ENCODE data around the gene BANF2. TPM values are rescaled to one million over a fixed set of nuclear protein-coding genes. Genes with fewer than 3 reads are reported as not detected.
"Not testable (repeated sequence)": the region's sequence is repeated elsewhere in the genome, so short reads cannot be mapped to it uniquely, and the experiment has no call there.

BANF2 gene
- total and polyA plus RNA-seq, 2 experiments from 2014 or later, result not detected

- no peak for TF ChIP-seq POLR2AphosphoS5 (IDR thresholded peaks at IDR 0.05; ENCODE audit: low read depth)
Observed at GRCh38 chr20:17704589-17705317, 5.0 kb downstream of the BANF2 start (continued).

- Mint-ChIP-seq H3K27ac (no peak overlapping the region), H3K4me1 (peaks cover 10% of the 10 kb centered on the region), H3K27me3 (ENCODE audit: insufficient read depth, low read depth, poor library complexity) (no peaks in the 10 kb centered on the region), H3K36me3 (ENCODE audit: low read depth) (no peaks in the 10 kb centered on the region), H3K9me3 (no peaks in the 10 kb centered on the region), H3K4me3 (no peak overlapping the region)
- no peak for TF ChIP-seq ZNF331 (CRISPR knock-in tag; IDR thresholded peaks at IDR 0.05; ENCODE audit: low read depth)
- no peak for TF ChIP-seq STAT1 (IDR thresholded peaks at IDR 0.05; ENCODE audit: unreplicated experiment)
- TF ChIP-seq EZH2phosphoT487 (IDR thresholded peaks at IDR 0.05; ENCODE audit: unreplicated experiment), result no peak
- no peak for TF ChIP-seq ZNF114 (CRISPR knock-in tag; IDR thresholded peaks at IDR 0.05)
- no peak for TF ChIP-seq REST (IDR thresholded peaks at IDR 0.05; ENCODE audit: unreplicated experiment)
- TF ChIP-seq EZH2 (IDR thresholded peaks at IDR 0.05; ENCODE audit: low read depth, unreplicated experiment), result no peak
- no peak for TF ChIP-seq CREB1 (CRISPR knock-in tag; IDR thresholded peaks at IDR 0.05; ENCODE audit: low read depth)
- no peak for TF ChIP-seq JUNB (IDR thresholded peaks at IDR 0.05; ENCODE audit: unreplicated experiment)
- Histone ChIP-seq H3K79me2 (replicated peaks; ENCODE audit: insufficient read depth) (no peaks in the 10 kb centered on the region), H3K4me2 (no peak overlapping the region), H3K9me2 (ENCODE audit: insufficient read depth) (no peaks in the 10 kb centered on the region), H3K27me3 (ENCODE audit: insufficient read depth) (no peaks in the 10 kb centered on the region), H3K4me3 (no peak overlapping the region), H3K27ac (ENCODE audit: low read depth) (no peak overlapping the region), H3K4me1 (ENCODE audit: insufficient read depth) (peaks cover 7% of the 10 kb centered on the region; the same call in 1 of the 2 replicates), H3F3A (replicated peaks; ENCODE audit: low read depth) (no peaks in the 10 kb centered on the region), H4K20me1 (replicated peaks; ENCODE audit: insufficient read depth) (no peaks in the 10 kb centered on the region), H2AFZ (no peak overlapping the region), H3K36me3 (ENCODE audit: insufficient read depth) (no peaks in the 10 kb centered on the region)
- no peak for DNase-seq (ENCODE audit: low spot score)
- ATAC-seq, result no peak
Observed at GRCh38 chr20:17705916-17706315, 6.2 kb downstream of the BANF2 start.

GRCh38 chr20:17706632-17707031, 6.9 kb downstream of the BANF2 start:
- Histone ChIP-seq H4K20me1 (replicated peaks; ENCODE audit: insufficient read depth) (no peaks in the 10 kb centered on the region), H3K79me2 (replicated peaks; ENCODE audit: insufficient read depth) (no peaks in the 10 kb centered on the region), H3F3A (replicated peaks; ENCODE audit: low read depth) (no peaks in the 10 kb centered on the region), H3K36me3 (ENCODE audit: insufficient read depth) (no peaks in the 10 kb centered on the region), H3K4me1 (ENCODE audit: insufficient read depth) (peaks cover 9% of the 10 kb centered on the region; the same call in 1 of the 2 replicates), H2AFZ (no peak overlapping the region), H3K4me3 (no peak overlapping the region), H3K27ac (ENCODE audit: low read depth) (no peak overlapping the region), H3K27me3 (ENCODE audit: insufficient read depth) (no peaks in the 10 kb centered on the region), H3K4me2 (no peak overlapping the region), H3K9me2 (ENCODE audit: insufficient read depth) (no peaks in the 10 kb centered on the region)
- TF ChIP-seq NANOG (IDR thresholded peaks at IDR 0.05; ENCODE audit: borderline replicate concordance), result no peak
- no peak for TF ChIP-seq ZNF331 (CRISPR knock-in tag; IDR thresholded peaks at IDR 0.05; ENCODE audit: low read depth)
- H3K27ac Mint-ChIP-seq, result no peak overlapping the region
- no peaks in the 10 kb centered on the region for H3K36me3 Mint-ChIP-seq (ENCODE audit: low read depth)
- peaks cover 14% of the 10 kb centered on the region for H3K4me1 Mint-ChIP-seq
- DNase-seq (ENCODE audit: low spot score), result no peak
- no peak for ATAC-seq
- no peak overlapping the region for H3K4me3 Mint-ChIP-seq
- no peaks in the 10 kb centered on the region for H3K27me3 Mint-ChIP-seq (ENCODE audit: insufficient read depth, low read depth, poor library complexity)
- no peaks in the 10 kb centered on the region for H3K9me3 Mint-ChIP-seq

GRCh38 chr20:17707951-17708350, 8.2 kb downstream of the BANF2 start:
- not testable (repeated sequence) for H3K27ac ChIP-seq (ENCODE audit: low read depth)

More at GRCh38 chr20:17707951-17708350, 8.2 kb downstream of the BANF2 start:
- H3F3A ChIP-seq (replicated peaks; ENCODE audit: low read depth); DNase-seq (ENCODE audit: low spot score); H3K36me3 Mint-ChIP-seq (ENCODE audit: low read depth); H3K4me3 Mint-ChIP-seq; H3K4me3 ChIP-seq; H3K4me1 ChIP-seq (ENCODE audit: insufficient read depth); H3K79me2 ChIP-seq (replicated peaks; ENCODE audit: insufficient read depth); H2AFZ ChIP-seq; H3K36me3 ChIP-seq (ENCODE audit: insufficient read depth); H3K27me3 ChIP-seq (ENCODE audit: insufficient read depth); ATAC-seq; H4K20me1 ChIP-seq (replicated peaks; ENCODE audit: insufficient read depth); H3K27me3 Mint-ChIP-seq (ENCODE audit: insufficient read depth, low read depth, poor library complexity); H3K9me2 ChIP-seq (ENCODE audit: insufficient read depth); H3K9me3 Mint-ChIP-seq; H3K4me2 ChIP-seq; H3K27ac Mint-ChIP-seq: not testable (repeated sequence)
- peaks cover 14% of the 10 kb centered on the region for H3K4me1 Mint-ChIP-seq
